ENCODE results near the gene PLCL1. TPM values are rescaled to one million over a fixed set of nuclear protein-coding genes. Genes with fewer than 3 reads are reported as not detected.

Gene PLCL1
- total RNA-seq: under 1 TPM; 0.20 to 0.26 TPM

DNA sequence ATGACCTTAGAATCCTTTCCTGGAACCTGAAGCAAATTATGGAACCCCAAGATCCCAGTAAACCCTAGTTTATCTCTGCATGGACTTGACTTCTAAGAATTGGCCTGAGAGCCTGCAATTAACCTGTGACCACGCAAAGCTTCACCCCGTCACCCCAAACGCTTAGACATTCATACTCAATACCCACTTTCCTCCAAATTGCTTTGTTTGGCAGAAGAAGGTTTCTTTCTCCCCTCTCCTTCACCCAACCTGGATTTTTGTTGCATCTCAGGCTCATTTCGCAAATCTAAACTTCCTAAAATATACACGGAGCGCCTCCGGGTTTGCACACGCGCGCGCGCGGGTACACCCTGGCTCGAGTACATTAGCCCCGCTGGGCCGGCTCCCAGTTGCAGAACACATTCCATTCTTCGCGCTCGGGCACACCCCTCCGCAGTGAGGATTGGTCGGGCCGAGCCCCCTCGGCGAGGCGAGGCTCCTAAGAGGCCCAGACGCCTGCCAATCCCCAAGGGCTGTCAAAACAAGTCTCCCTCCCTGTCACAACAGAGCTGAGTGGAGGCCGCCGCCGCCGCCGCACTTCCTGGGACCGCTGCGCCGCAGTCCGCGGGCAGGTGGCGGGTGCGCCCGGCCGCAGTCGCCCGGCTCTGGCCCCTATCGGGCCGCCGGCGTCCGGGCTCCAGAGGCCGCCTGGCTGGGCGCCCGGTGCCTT, at the start of gene PLCL1:
TSS of gene PLCL1 (plus strand) at position 545 of the 709 bp plus-strand sequence.
- no peaks in the 10 kb centered on the region for H3K9me3 Mint-ChIP-seq (ENCODE audit: low read depth)
- ATAC-seq (peak; percentile 100), DNase-seq (peak; percentile 92)
- H3K27me3 Mint-ChIP-seq: peaks cover 54% of the 10 kb centered on the region
- no peaks in the 10 kb centered on the region for H3K36me3 Mint-ChIP-seq
- H3K27ac Mint-ChIP-seq: peak within 1 kb of the TSS; percentile 9
- peaks cover 20% of the 10 kb centered on the region for H3K4me1 Mint-ChIP-seq
- H3K4me3 Mint-ChIP-seq: peak within 1 kb of the TSS; percentile 83
- CTCF ChIA-PET: interaction anchor here (0.7 to 1.4 kb wide), 5 partner anchors 9 to 492 kb away, joined by 3 to 10 read pairs (median 4); partner anchors contain the start of gene MARS2

DNA sequence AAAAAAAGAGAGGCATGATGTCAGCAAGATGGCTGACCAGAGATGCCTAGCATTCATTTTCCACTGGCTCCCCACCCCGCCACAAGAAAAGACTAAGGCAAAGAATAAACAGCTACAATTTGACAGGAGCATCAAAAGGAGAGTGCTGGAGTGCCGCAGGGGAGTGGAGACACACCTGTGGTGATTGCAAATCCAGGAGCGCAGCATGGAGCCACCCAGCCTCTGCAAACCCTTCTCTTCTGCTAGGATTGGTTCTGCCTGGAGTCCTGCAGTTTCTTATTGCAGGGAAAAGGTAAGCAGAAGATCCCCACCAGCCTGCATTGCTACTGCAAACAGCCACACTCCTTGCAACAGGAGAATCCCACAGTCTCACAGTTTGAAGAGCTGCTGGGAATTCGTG, 45.4 kb upstream of the PLCL1 start:
- H3K9me3 Mint-ChIP-seq (ENCODE audit: low read depth): peaks cover 9% of the 10 kb centered on the region
- ATAC-seq: no peak
- H3K36me3 Mint-ChIP-seq: peaks cover 3% of the 10 kb centered on the region
- CTCF ChIA-PET: no interaction called here
- no peak overlapping the region for H3K27ac Mint-ChIP-seq
- peaks cover 40% of the 10 kb centered on the region for H3K27me3 Mint-ChIP-seq
- H3K4me3 Mint-ChIP-seq: no peak overlapping the region
- DNase-seq: no peak
- no peaks in the 10 kb centered on the region for H3K4me1 Mint-ChIP-seq

DNA sequence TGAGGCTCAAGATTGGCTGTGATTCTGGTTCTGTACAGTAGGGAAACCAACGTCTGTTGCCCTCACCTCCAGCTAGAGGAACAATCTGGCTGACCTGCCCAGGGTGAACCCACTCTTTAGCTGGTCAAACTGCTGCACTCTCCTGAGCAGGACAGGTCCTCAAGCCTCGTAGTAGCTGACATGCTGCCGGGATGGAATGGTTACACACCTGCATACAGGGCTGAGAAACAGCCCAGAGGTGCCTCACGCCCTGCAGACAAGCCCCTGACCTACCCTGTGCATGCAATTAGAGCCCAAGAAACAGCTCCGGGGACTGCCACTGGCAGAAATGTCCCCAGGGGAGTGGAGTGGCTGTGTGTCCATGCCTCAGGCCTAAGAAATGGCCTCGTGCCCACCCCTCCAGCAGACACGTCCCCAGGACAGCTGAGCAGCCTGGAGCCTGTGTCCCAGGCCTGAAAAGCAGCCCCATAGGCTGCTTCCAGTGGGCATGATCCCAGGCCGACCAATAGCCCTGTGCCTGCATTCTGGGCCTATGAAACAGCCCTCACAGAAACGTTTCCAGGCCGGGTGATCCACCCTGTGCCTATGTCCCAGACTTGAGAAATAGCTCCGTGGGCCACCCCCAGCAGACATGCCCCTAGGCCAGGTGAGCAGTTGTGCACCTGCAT, 44.6 kb upstream of the PLCL1 start:
- H3K27me3 Mint-ChIP-seq: peaks cover 43% of the 10 kb centered on the region
- H3K4me1 Mint-ChIP-seq: no peaks in the 10 kb centered on the region
- CTCF ChIA-PET: no interaction called here

DNA sequence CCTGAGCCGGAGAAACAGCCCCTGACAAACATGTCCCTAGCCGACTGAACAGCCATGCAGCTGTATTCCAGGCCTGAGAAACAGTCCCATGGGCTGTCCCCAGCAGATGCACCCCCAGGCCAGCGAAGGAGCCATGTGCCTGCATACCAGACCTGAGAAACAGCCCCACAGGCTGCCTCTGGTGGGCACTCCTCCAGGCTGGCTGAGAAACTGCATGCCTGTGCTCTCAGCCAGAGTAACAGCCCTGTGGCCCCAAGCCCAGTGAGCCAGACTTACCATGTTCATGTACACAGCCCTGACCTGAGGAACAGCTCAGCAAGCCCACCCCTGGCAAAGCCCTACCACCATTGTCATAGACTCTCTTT, 44.1 kb upstream of the PLCL1 start:
- no peak overlapping the region for H3K4me3 Mint-ChIP-seq
- DNase-seq (no peak), ATAC-seq (no peak)
- peaks cover 3% of the 10 kb centered on the region for H3K36me3 Mint-ChIP-seq
- H3K27ac Mint-ChIP-seq: no peak overlapping the region
- no peaks in the 10 kb centered on the region for H3K4me1 Mint-ChIP-seq
- CTCF ChIA-PET: no interaction called here
- H3K9me3 Mint-ChIP-seq (ENCODE audit: low read depth): peaks cover 9% of the 10 kb centered on the region
- peaks cover 44% of the 10 kb centered on the region for H3K27me3 Mint-ChIP-seq

More for the DNA sequence above, 44.6 kb upstream of the PLCL1 start:
- H3K9me3 Mint-ChIP-seq (ENCODE audit: low read depth): peaks cover 9% of the 10 kb centered on the region
- ATAC-seq: no peak
- no peak overlapping the region for H3K27ac Mint-ChIP-seq
- peaks cover 3% of the 10 kb centered on the region for H3K36me3 Mint-ChIP-seq
- H3K4me3 Mint-ChIP-seq: no peak overlapping the region
- no peak for DNase-seq

DNA sequence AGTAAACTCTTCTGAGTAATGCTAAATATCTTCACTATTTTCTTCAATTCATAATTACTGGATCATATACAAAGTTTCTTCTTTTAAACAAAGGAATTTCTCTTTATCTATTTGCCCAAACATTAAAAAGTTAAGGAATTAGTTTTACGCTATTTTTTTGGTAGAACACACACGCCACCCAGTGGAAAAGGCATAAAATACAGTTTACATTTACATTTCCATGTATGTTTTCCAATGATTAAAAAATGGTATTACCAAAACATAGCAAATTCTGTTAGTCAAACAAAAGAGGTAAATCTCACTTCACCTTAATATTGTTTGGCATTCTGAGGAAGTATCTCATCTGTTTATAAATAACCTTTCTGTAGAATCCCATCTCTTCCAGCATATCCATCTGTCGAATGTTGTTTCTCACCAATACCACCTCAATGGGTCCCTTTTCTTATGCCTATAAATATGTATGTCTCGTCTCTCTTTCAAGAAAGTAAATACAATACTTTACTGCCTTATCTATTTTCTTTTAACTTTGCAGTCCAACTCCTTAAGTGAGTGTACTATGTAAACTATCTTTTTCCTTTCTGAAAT, 26.5 kb upstream of the PLCL1 start:
- ATAC-seq (no peak), DNase-seq (no peak)
- Mint-ChIP-seq H3K27me3 (peaks cover 12% of the 10 kb centered on the region), H3K4me3 (no peak overlapping the region), H3K4me1 (peaks cover 6% of the 10 kb centered on the region), H3K36me3 (no peaks in the 10 kb centered on the region), H3K9me3 (ENCODE audit: low read depth) (no peaks in the 10 kb centered on the region), H3K27ac (no peak overlapping the region)
- CTCF ChIA-PET: interaction anchor here (2.8 kb wide), 1 partner anchor 72 kb away, joined by 27 read pairs; the partner anchor contains the start of gene MARS2

GRCh38 chr2:197779261-197779660, 25.1 kb upstream of the PLCL1 start:
- ATAC-seq (no peak), DNase-seq (no peak)
- Mint-ChIP-seq H3K9me3 (ENCODE audit: low read depth) (no peaks in the 10 kb centered on the region), H3K36me3 (no peaks in the 10 kb centered on the region), H3K4me3 (no peak overlapping the region), H3K27ac (no peak overlapping the region), H3K27me3 (peaks cover 16% of the 10 kb centered on the region), H3K4me1 (peaks cover 6% of the 10 kb centered on the region)
- CTCF ChIA-PET: interaction anchor here (0.8 to 2.8 kb wide), 4 partner anchors 35 to 279 kb away, joined by 3 to 27 read pairs (median 4); partner anchors contain the start of genes HSPD1, HSPE1 and MARS2

GRCh38 chr2:197782126-197782525, 22.3 kb upstream of the PLCL1 start:
- peaks cover 8% of the 10 kb centered on the region for H3K4me1 Mint-ChIP-seq
- H3K9me3 Mint-ChIP-seq (ENCODE audit: low read depth): no peaks in the 10 kb centered on the region
- H3K27ac Mint-ChIP-seq: no peak overlapping the region
- ATAC-seq: peak; percentile 43
- DNase-seq: no peak
- peaks cover 17% of the 10 kb centered on the region for H3K27me3 Mint-ChIP-seq
- CTCF ChIA-PET: interaction anchor here (1.3 kb wide), 1 partner anchor 76 kb away, joined by 3 read pairs; no protein-coding TSS in a partner anchor
- H3K4me3 Mint-ChIP-seq: no peak overlapping the region
- peaks cover 2% of the 10 kb centered on the region for H3K36me3 Mint-ChIP-seq

DNA sequence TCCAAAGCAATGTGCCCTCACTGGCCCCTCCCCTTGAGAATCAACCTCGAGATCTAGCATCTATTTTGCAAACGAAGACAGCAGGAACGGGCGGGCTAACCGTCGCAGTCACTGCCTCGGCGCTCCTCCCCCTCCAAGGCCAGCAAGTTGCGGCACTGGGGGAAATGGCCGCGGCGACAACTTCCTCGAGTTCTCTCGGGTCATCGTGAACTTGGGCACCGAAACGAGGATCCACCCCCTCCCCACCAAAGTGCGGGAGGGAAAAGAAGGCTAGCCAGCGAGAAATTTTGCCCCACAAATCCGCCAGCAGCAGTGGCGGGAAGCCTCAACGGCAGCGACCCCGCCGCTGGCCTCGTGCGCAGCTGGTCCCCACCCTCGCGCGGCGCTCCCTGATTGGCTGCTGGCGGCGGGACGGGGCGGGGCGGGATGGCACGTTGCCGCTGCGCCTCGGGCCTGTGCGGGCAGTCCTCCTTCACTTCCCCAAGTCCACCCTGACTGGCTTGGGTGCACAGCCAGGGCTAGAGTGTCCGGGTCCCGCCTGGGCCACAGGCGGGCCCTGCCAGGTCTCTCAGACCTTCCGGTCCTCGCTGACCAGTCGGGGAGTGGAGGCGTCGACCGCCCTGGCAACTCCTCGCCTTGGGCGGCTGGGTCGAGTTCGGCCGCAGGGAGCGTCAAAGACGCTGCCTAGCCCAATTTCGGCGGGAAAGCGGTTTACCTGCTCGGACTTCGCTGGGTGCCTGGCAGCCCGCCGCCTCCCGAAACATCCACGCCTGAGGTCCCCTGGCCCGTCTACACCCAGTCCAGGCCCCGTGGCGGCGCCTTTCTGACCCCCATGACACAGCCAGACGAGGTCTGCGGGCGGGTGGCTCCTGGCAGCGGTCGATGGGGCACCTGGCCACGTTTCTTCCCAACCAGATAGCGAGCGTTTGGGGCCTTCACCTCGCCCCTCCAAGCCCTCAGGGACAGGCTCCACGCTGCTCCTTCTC, 19.1 kb upstream of the PLCL1 start, which contains the start of gene BOLL:
TSS of gene BOLL (minus strand) at position 364 of the 986 bp plus-strand sequence. CDS start 3,469 bp downstream, outside the sequence.
- Mint-ChIP-seq H3K27me3 (peaks cover 29% of the 10 kb centered on the region), H3K36me3 (peaks cover 2% of the 10 kb centered on the region)

DNA sequence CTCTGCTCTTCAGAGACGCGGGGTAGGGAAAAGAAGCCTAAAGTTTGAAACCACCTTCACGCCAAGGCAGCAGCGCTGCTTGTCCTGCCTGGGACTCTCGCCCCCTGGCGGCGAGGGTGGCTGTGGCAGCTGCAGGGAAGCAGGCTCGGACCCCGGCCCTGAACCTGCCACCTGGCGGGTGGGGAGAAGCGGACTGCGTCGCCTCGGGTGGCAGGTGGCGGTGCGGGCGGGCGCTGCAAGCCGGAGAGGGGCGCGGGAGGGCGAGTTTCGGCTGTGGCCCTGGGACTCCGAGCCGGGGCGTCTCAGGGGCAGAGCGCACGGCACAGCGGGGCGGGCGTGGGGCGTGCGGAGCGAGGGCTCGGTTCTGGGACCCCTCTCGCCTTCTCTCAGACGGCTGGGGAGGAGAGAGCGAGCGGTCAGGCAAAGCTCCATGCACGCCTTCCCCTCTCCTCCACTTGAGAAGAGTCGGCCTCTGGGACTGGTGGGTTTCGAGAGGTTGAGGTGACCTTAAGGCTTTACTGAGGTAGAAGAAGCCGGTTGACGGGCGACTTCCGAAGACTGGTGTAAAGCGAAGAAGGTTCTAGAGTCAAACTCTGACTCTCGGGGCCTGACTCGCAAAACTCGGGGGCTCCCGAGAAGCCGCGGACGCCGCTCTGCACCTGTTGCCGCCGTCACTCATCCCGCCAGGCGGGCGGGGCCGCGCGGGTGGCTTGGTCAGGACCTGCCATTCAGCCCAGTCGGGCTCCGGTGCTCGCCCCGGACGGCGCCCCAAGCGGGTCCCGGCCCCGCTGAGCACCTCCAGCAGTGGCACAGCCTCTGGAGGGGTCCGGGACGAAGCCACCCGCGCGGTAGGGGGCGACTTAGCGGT, 18.1 kb upstream of the PLCL1 start:
- Mint-ChIP-seq H3K36me3 (peaks cover 2% of the 10 kb centered on the region), H3K9me3 (ENCODE audit: low read depth) (no peaks in the 10 kb centered on the region), H3K4me1 (peaks cover 8% of the 10 kb centered on the region), H3K27me3 (peaks cover 36% of the 10 kb centered on the region), H3K4me3 (peak overlapping the region; percentile 63), H3K27ac (no peak overlapping the region)
- CTCF ChIA-PET: no interaction called here
- DNase-seq (peak; percentile 68), ATAC-seq (peak; percentile 72)

More for the DNA sequence above, 19.1 kb upstream of the PLCL1 start, which contains the start of gene BOLL:
- H3K4me1 Mint-ChIP-seq: peaks cover 8% of the 10 kb centered on the region
- no peak within 1 kb of the TSS for H3K27ac Mint-ChIP-seq
- H3K4me3 Mint-ChIP-seq: peak within 1 kb of the TSS; percentile 63
- ATAC-seq: no peak
- DNase-seq: no peak
- no peaks in the 10 kb centered on the region for H3K9me3 Mint-ChIP-seq (ENCODE audit: low read depth)
- CTCF ChIA-PET: no interaction called here

DNA sequence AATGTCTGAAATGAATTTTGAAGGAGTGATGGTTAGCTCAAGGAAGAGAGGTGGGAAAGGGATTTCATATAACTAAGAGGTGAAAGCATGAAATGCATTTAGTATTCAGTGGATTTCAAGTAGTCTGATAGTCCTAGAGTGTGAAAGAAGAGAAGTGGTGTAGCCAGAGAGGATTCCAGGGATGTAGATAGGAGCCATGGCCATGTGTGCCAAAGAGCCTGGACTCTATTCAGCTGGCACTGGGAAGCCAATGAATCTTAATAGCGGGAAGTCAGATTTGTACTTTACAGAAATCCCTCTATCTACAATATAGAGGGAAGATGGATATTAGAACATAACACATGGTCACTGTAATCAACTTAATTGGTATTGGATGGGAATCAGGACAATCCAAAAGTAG, 10.9 kb upstream of the PLCL1 start:
- Mint-ChIP-seq H3K4me3 (no peak overlapping the region), H3K9me3 (ENCODE audit: low read depth) (no peaks in the 10 kb centered on the region), H3K4me1 (no peaks in the 10 kb centered on the region), H3K36me3 (no peaks in the 10 kb centered on the region), H3K27me3 (peaks cover 37% of the 10 kb centered on the region), H3K27ac (no peak overlapping the region)
- ATAC-seq (no peak), DNase-seq (no peak)
- CTCF ChIA-PET: no interaction called here

DNA sequence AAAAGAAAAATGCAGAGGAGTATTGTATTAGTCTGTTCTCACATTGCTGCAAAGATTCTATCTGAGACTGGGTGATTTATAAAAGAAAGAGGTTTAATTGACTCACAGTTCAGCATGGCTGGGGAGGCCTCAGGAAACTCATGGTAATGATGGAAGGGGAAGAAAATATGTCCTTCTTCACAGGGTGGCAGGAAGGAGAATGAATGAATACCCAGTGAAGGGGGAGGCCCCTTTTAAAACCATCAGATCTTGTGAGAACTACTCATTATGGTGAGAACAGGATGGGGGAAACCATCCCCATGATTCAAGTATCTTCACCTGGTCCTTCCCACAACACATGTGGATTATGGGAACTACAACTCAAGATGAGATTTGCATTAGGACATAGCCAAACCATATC, 9.1 kb upstream of the PLCL1 start:
- Mint-ChIP-seq H3K27me3 (peaks cover 44% of the 10 kb centered on the region), H3K27ac (no peak overlapping the region)
- ATAC-seq: no peak

GRCh38 chr2:197798187-197798586, 6.2 kb upstream of the PLCL1 start:
- CTCF ChIA-PET: no interaction called here
- peaks cover 46% of the 10 kb centered on the region for H3K27me3 Mint-ChIP-seq
- ATAC-seq (no peak), DNase-seq (no peak)
- no peaks in the 10 kb centered on the region for H3K9me3 Mint-ChIP-seq (ENCODE audit: low read depth)
- no peaks in the 10 kb centered on the region for H3K36me3 Mint-ChIP-seq
- H3K4me3 Mint-ChIP-seq: no peak overlapping the region
- no peak overlapping the region for H3K27ac Mint-ChIP-seq
- H3K4me1 Mint-ChIP-seq: peaks cover 5% of the 10 kb centered on the region

More for the DNA sequence above, 9.1 kb upstream of the PLCL1 start:
- H3K9me3 Mint-ChIP-seq (ENCODE audit: low read depth): no peaks in the 10 kb centered on the region
- H3K36me3 Mint-ChIP-seq: no peaks in the 10 kb centered on the region
- DNase-seq: no peak
- CTCF ChIA-PET: interaction anchor here (1.4 kb wide), 1 partner anchor 14 kb away, joined by 7 read pairs; no protein-coding TSS in a partner anchor
- H3K4me1 Mint-ChIP-seq: no peaks in the 10 kb centered on the region
- H3K4me3 Mint-ChIP-seq: no peak overlapping the region

Data from activated CD8-positive, alpha-beta memory T cell treated with anti-CD3 and anti-CD28 coated beads, Interleukin-2, amount 10 ng/mL, durations not matched to agents 7 days and 5 days (primary cell).